Activated naive CD4-positive, alpha-beta T cell treated with anti-CD3 and anti-CD28 coated beads, Interleukin-2, amount 50 U/mL, for 24 hours (primary cell): ENCODE data around the gene KRTAP10-2.

Experiments
- H3K27ac Mint-ChIP-seq: one replicate; pipeline ENCODE4 v1.8.0; 2021; ENCODE audit warnings: mild to moderate bottlenecking, mixed read lengths
- H3K27me3 Mint-ChIP-seq: one replicate; pipeline ENCODE4 v1.8.0; 2021; ENCODE audit warnings: mixed read lengths
- H3K36me3 Mint-ChIP-seq: one replicate; pipeline ENCODE4 v1.8.0; 2021; ENCODE audit warnings: mixed read lengths
- H3K4me1 Mint-ChIP-seq: one replicate; pipeline ENCODE4 v1.8.0; 2021; ENCODE audit warnings: mixed read lengths
- H3K4me3 Mint-ChIP-seq: one replicate; pipeline ENCODE4 v1.8.0; 2021; ENCODE audit warnings: mild to moderate bottlenecking, mixed read lengths
- H3K9me3 Mint-ChIP-seq: one replicate; pipeline ENCODE4 v1.8.0; 2021; ENCODE audit warnings: mixed read lengths

KRTAP10-2 gene

GRCh38 chr21:44528634-44528995 is 22.7 kb downstream of the KRTAP10-2 start:
- Mint-ChIP-seq H3K9me3 (no peaks in the 10 kb centered on the region), H3K4me3 (no peak overlapping the region), H3K4me1 (no peaks in the 10 kb centered on the region)

DNA sequence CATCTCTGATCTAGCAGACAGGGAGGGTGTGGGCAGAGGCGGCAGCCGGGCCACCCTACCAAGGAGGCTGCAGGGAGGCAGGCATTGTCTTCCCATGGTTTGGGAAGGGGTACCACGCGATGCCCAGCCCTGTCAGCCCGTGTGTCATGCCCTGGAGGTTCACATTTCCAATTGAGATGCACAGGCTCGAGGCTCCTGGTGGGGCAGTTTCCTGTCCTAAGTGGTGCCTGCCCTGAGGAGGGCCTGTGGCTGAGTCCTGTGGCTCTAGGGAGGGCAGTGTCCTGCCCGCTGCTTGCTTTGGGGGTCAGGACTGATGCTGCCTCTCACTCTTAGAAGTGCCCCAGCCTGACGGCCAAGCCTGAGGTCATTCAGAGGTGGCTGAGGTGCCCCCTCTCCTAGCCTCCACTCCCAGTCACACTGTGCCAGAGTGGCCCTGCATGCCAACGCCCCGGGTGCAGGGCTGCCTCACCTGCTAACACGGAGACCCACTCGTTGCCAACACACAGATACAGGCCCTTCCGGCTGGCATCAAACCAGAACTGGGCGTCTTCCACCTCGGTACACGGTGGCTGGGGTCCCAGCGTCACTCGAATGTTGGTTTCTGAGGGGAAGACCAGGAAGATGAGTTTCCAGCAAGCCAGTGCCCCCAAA is 23.2 kb downstream of the KRTAP10-2 start:
- Mint-ChIP-seq H3K4me3 (no peak overlapping the region), H3K4me1 (no peaks in the 10 kb centered on the region), H3K9me3 (no peaks in the 10 kb centered on the region), H3K36me3 (no peaks in the 10 kb centered on the region), H3K27me3 (no peaks in the 10 kb centered on the region), H3K27ac (no peak overlapping the region)

More at GRCh38 chr21:44528634-44528995, 22.7 kb downstream of the KRTAP10-2 start:
- H3K27me3 Mint-ChIP-seq = no peaks in the 10 kb centered on the region
- no peaks in the 10 kb centered on the region for H3K36me3 Mint-ChIP-seq
- H3K27ac Mint-ChIP-seq = no peak overlapping the region

DNA sequence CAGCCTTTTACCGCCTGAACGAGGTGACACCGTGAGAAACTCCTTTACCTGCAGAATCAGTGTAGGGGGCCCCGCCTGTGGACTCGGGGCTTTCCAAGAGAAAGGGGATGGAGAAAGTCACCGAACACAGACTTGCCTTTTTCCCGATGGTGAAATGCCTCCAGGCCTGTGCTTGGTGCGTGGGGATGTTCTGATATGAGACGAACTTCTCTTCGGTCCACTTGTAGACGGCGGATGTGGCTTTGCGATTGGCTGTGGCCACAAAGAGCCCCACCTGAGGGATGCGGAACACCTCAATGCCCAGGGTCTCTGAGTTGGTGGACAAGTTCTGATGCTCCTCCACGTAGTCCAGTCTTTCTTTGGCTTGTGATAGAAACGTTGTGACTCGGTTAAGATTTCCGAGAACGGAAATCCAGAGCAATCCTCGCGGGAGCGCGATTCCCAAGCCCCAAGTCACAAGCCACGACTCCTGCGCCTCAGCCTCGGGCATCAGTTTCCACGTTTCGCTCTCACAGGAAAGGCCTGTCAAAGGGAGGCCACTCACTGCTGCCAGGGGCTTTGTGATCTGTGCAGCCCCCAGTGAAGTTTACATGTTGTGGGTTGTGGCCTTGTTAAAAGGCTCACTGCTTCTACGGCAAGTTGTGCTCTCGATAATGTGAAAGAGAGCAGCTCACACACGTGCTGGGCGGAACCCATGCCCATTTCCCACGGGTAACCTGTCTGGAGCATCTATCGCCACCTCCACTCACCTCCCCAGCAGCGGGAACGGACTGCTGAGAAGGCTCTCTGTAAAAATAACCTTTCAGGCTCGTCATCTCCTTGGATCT is 23.9 kb downstream of the KRTAP10-2 start:
- Mint-ChIP-seq H3K36me3 (no peaks in the 10 kb centered on the region), H3K27ac (no peak overlapping the region), H3K4me3 (no peak overlapping the region), H3K9me3 (no peaks in the 10 kb centered on the region), H3K27me3 (no peaks in the 10 kb centered on the region), H3K4me1 (no peaks in the 10 kb centered on the region)

DNA sequence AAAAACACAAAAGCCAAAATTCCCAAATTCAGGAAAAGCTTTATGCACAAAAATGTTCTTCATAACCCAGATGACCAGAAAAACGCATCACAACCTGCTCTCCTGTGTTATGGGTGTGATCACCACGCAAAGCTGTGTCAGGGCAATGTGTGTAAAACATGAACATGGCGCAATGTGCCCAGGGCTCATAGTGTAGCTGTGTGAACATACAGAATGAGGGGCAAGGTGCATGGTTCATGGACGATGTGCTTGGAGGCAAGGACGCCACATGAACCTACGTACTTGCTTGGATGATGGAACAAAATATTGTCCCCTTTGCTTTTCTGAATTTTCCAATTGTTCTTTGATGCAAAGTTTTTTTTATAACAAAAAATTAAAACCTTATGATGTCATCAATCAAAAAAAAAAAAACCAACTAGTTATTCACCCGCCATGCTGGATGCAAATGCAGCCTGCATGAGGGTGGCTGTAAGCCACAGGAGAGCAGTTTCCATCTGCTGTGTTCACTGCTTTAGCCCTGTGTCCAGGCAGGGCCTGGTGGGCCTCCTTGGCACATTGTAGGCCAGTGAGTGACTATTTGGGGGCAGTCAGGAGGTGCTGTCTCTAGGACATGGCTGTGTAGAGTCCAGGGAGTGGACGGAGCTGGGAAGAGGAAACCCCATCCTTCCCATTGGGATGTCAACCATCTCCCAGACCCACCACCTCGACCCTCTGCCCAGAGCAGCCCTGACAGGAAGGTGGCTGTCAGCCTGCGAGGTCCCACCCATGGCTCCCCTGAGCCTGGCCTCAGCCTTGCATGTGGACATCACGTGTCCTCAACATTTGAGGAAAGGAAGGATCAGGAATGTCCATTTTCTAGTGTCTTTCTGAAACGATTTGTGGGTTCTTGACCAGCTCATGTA is 25.0 kb downstream of the KRTAP10-2 start:
- Mint-ChIP-seq H3K4me3 (no peak overlapping the region), H3K27ac (no peak overlapping the region), H3K27me3 (no peaks in the 10 kb centered on the region), H3K36me3 (no peaks in the 10 kb centered on the region), H3K4me1 (no peaks in the 10 kb centered on the region), H3K9me3 (no peaks in the 10 kb centered on the region)

GRCh38 chr21:44525391-44526095 is 25.8 kb downstream of the KRTAP10-2 start:
- H3K4me1 Mint-ChIP-seq = no peaks in the 10 kb centered on the region
- H3K27ac Mint-ChIP-seq = no peak overlapping the region
- H3K9me3 Mint-ChIP-seq = no peaks in the 10 kb centered on the region

GRCh38 chr21:44524414-44525371 is 26.6 kb downstream of the KRTAP10-2 start:
- no peak overlapping the region for H3K27ac Mint-ChIP-seq
- no peaks in the 10 kb centered on the region for H3K4me1 Mint-ChIP-seq
- H3K4me3 Mint-ChIP-seq = no peak overlapping the region
- H3K36me3 Mint-ChIP-seq = no peaks in the 10 kb centered on the region
- no peaks in the 10 kb centered on the region for H3K9me3 Mint-ChIP-seq
- no peaks in the 10 kb centered on the region for H3K27me3 Mint-ChIP-seq

More at GRCh38 chr21:44525391-44526095, 25.8 kb downstream of the KRTAP10-2 start:
- H3K4me3 Mint-ChIP-seq = no peak overlapping the region
- H3K27me3 Mint-ChIP-seq = no peaks in the 10 kb centered on the region
- no peaks in the 10 kb centered on the region for H3K36me3 Mint-ChIP-seq

DNA sequence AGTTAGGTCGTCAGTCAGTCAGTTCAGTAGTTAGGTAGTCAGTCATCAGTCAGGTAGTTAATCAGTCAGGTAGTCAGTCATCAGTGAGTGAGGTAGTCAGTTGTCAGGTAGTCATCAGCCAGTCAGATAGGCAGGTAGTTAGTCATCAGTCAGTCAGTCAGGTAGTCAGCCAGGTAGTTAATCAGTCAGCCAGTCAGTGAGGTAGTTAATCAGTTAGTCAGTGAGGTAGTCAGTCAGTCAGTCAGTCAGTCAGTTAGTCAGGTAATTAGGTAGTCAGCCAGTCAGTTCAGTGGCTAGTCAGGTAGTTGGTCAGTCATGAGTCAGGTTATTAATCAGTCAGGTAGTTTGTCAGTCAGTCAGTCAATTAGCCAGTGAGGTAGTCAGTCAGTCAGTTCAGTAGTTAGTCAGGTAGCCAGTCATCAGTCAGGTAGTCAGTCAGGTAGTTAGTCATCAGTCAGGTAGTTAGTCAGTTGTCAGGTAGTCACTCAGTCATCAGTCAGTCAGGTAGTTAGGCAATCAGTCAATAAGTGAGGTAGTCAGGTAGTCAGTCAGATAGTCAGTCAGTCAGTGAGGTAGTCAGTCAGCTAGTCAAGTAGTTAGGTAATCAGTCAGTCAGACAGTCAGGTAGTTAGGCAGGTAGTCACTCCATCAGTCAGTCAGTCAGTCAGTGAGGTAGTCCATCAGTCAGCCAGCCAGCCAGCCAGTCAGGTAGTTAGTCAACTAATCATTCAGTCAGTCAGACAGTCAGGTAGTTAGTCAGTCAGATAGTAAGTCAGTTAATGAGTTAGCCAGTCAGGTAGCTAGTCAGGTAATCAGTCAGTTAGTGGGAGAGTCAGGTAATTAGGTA is 27.5 kb downstream of the KRTAP10-2 start:
- Mint-ChIP-seq H3K4me1 (no peaks in the 10 kb centered on the region), H3K27ac (no peak overlapping the region), H3K4me3 (no peak overlapping the region), H3K27me3 (no peaks in the 10 kb centered on the region), H3K36me3 (no peaks in the 10 kb centered on the region), H3K9me3 (no peaks in the 10 kb centered on the region)

- H3K4me1 Mint-ChIP-seq = no peaks in the 10 kb centered on the region
- no peaks in the 10 kb centered on the region for H3K36me3 Mint-ChIP-seq
- H3K4me3 Mint-ChIP-seq = no peak overlapping the region
- H3K27ac Mint-ChIP-seq = no peak overlapping the region
- no peaks in the 10 kb centered on the region for H3K9me3 Mint-ChIP-seq
- no peaks in the 10 kb centered on the region for H3K27me3 Mint-ChIP-seq
Observed at GRCh38 chr21:44522753-44523204, 28.5 kb downstream of the KRTAP10-2 start.

GRCh38 chr21:44521928-44522752 is 29.2 kb downstream of the KRTAP10-2 start:
- no peaks in the 10 kb centered on the region for H3K4me1 Mint-ChIP-seq
- H3K9me3 Mint-ChIP-seq = no peaks in the 10 kb centered on the region
- H3K36me3 Mint-ChIP-seq = no peaks in the 10 kb centered on the region
- no peaks in the 10 kb centered on the region for H3K27me3 Mint-ChIP-seq
- no peak overlapping the region for H3K4me3 Mint-ChIP-seq
- H3K27ac Mint-ChIP-seq = no peak overlapping the region

GRCh38 chr21:44521301-44521927 is 29.9 kb downstream of the KRTAP10-2 start:
- peak overlapping the region; percentile 37 for H3K27ac Mint-ChIP-seq
- H3K4me1 Mint-ChIP-seq = no peaks in the 10 kb centered on the region
- H3K36me3 Mint-ChIP-seq = no peaks in the 10 kb centered on the region
- H3K9me3 Mint-ChIP-seq = no peaks in the 10 kb centered on the region
- H3K27me3 Mint-ChIP-seq = no peaks in the 10 kb centered on the region
- no peak overlapping the region for H3K4me3 Mint-ChIP-seq

DNA sequence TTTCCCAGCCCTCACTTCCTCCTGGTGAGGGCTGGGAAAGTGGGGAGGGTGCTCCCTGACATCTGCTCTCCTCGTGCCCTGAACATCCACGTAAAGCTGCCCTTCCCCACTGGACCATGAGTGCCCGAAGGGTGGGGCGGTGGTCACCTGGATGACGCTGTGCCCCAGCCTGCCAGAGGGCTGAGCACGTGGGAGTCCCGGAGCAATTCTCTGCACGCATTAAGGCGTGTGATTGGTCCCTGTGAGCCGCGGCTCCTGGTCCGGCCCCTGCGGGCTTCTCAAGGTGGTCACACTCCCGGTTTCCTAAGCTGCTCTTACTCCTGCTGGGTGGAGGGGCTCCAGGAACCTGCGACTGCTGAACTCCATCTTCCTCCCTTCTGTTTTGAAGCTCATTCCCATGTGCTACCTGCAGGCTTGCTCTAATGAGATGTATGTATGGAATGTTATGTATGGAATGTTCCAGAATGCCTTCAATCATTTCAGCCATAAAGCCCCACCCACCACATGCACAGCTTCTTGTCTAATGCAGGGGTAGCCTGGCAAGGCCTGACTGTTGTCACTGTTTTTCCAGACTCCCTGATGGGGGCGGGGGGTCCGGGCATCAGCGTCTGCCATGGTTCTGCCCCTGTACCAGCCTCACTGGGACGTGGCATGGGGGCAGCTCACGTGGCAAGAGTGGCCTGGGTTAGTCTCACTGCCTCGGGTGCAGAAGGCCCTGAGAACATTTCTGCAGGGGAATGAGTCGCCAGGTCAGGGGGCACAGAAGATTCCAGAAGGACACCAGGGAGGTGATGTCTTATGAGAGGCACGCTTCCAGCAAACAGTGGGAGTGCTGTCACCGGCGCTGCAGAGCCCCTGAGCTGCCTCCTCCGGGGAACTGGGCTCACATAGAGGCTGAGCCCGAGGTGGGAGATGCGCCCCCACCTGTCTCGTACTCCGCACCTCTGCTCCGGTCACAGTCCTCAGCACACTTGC is 30.7 kb downstream of the KRTAP10-2 start:
- H3K4me1 Mint-ChIP-seq = no peaks in the 10 kb centered on the region
- no peaks in the 10 kb centered on the region for H3K36me3 Mint-ChIP-seq
- peak overlapping the region; percentile 37 for H3K27ac Mint-ChIP-seq
- no peak overlapping the region for H3K4me3 Mint-ChIP-seq
- no peaks in the 10 kb centered on the region for H3K27me3 Mint-ChIP-seq
- no peaks in the 10 kb centered on the region for H3K9me3 Mint-ChIP-seq
